Measurements from ENCODE around the gene MTCH1.

Gene MTCH1

DNA sequence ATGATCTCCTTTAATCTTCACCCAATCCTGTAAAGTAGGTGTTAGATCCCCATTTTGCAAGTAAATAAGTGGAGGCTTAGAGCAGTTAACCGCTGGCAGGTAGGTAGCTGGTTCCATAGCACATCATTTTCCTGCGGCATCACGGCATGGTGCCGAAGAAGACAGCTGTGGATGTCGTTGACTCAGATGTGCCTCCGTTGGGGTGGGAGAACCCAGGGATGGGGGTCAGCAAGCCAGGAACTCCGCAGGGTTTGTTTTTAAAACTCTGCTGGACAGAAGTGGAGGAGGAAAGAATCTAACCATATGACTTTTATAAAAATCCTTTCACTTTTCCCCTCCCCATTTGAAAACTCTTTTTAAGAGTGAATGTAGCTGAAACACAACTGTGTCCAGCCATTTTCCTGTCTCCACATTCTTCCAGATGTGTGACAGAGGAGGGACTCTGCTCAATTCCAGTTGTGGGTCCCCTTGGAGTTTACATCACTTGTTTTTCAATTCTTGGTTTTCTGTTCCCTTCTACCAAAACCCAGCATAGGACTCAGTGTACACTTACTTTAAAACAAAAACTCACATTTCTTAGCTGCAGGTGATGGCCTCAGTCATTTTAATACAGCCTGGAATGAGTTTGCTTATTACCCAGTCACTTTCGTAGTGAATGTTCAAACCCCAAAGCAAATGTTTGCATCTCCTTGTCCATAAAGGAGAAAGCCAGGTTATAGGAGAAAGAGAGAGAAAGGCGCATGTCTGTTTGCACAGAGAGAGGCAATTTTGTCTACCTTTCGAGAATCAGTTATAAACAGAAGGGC, 59.1 kb downstream of the MTCH1 start:
- no peak for DNase-seq (ENCODE audit: low spot score)

DNA sequence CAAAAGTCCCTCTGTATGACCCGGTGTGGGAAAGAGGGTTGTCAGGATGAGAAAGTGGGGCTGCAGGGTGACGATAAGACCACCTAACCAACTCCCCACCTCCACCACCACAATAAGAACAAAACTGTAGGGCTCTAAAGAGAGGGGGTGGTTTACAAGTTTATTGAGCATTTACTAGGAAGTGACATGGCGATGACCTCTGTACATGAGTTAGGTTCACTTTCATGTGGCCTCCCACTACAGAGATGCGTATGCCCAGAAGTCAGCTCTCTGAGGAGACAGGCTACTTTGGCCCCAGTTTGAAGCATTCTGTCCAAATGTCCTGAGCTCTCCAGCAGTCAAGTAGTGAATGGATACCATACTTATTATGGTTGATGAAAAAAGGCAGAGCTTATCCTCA, 60.2 kb downstream of the MTCH1 start:
- DNase-seq (ENCODE audit: low spot score), result no peak

GRCh38 chr6:36924778-36925374, 61.1 kb downstream of the MTCH1 start:
- no peak for DNase-seq (ENCODE audit: low spot score)

GRCh38 chr6:36924131-36924530, 61.9 kb downstream of the MTCH1 start:
- DNase-seq (ENCODE audit: low spot score), result no peak

- no peak for DNase-seq (ENCODE audit: low spot score)
Observed at GRCh38 chr6:36920546-36920945, 65.5 kb downstream of the MTCH1 start.

GRCh38 chr6:36920049-36920448, 65.9 kb downstream of the MTCH1 start:
- no peak for DNase-seq (ENCODE audit: low spot score)
